ENCODE data around the gene TBXA2R. TPM values are rescaled to one million over a fixed set of nuclear protein-coding genes. Genes with fewer than 3 reads are reported as not detected.

TBXA2R gene
- total and polyA plus RNA-seq, 2 of the 8 experiments (the other 6 are each of a cell fraction or from before 2014, with no cell fraction given): 0.39 to 0.50 TPM

- TF ChIP-seq RXRA (IDR thresholded peaks at IDR 0.05; ENCODE audit: insufficient read depth, low read depth, low read length): no peak
Observed at GRCh38 chr19:3605361-3605760, 1.3 kb downstream of the TBXA2R start (continued).
